GM11168 (cell line): ENCODE data around the gene AKNA.

ENCODE experiments used
- in situ Hi-C: fragments of 300-500 bp; cut with MboI; formaldehyde crosslinking; loops from one replicate; pipeline ENCODE4 v1.12.0; 2022; ENCODE audit warnings: low sequenced_read_pairs; ENCODE audit not compliant: unreplicated experiment

AKNA gene

GRCh38 chr9:114291886-114292590 lies 95.7 kb downstream of the AKNA start:
- in situ Hi-C loops, result loop anchor here (10.0 kb wide), 1 partner anchor 137 kb away; the partner anchor contains the start of gene COL27A1

GRCh38 chr9:114291064-114291474 lies 96.7 kb downstream of the AKNA start:
- in situ Hi-C loops, result loop anchor here (10.0 kb wide), 1 partner anchor 136 kb away; the partner anchor contains the start of gene COL27A1

- in situ Hi-C loops, result loop anchor here (10.0 kb wide), 1 partner anchor 136 kb away; the partner anchor contains the start of gene COL27A1
Observed at GRCh38 chr9:114290561-114290986, 97.2 kb downstream of the AKNA start.

DNA sequence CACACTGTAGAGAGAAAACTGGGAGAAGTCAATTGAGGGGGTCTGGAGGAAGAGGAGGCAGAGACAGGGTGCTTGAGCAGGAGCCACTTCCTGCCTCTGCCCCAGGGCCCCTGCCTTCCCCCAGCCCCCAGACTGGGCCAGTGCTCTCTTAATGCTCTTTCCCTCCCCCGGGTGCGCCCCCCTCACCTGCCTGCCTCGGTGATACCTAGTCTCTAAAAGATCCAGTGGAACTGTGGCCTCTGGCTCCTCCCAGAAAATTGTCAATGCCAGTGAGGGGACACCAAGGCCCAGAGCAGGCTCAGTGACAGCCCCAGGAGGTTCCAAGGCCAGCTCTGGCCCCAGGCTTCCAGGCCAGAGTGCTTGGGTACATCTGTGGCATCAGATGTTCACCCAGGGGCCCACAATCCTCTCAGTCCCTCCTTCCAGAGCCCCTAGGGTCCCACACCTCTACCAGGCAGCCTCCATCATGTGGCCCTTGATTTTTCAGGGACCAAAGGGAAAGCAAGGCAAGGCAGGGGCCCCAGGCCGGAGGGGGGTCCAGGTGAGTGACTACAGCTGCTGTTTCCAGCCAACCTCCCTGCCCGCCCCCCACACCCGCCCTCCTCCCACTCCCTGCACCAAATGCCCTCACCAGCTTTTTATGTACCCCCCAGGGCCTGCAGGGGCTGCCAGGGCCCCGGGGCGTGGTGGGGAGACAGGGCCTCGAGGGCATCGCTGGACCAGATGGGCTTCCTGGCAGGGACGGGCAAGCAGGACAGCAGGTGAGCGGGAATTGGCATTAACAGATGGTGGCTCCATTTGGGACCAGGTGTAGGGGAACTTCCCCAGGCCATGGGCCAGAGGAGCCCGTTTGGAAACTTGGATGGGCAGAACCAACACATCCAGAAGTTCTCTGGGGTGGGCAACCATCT lies 98.0 kb downstream of the AKNA start:
- in situ Hi-C loops, result loop anchor here (10.0 kb wide), 1 partner anchor 135 kb away; the partner anchor contains the start of gene COL27A1

DNA sequence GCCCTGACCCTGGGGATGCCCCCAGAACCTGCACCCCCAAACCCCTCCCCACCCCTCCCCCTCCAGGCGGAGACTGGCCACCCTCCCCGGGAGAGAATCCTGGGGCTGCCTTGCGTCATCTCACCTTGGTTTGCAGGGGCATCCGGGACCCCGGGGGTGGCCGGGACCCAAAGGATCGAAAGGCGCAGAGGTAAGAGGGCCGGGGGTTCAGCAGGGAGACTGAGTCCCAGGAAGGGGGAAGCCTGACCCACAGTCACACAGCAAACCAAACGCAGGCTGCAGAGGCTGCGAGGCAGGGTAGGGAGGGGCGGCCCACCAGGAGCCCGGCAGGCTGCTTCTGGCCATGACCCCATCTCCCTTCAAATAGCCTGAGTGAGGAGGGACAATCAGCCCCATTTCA lies 98.7 kb downstream of the AKNA start:
- in situ Hi-C loops, result no loop called here

GRCh38 chr9:114288193-114289091 lies 99.3 kb downstream of the AKNA start:
- in situ Hi-C loops, result no loop called here

DNA sequence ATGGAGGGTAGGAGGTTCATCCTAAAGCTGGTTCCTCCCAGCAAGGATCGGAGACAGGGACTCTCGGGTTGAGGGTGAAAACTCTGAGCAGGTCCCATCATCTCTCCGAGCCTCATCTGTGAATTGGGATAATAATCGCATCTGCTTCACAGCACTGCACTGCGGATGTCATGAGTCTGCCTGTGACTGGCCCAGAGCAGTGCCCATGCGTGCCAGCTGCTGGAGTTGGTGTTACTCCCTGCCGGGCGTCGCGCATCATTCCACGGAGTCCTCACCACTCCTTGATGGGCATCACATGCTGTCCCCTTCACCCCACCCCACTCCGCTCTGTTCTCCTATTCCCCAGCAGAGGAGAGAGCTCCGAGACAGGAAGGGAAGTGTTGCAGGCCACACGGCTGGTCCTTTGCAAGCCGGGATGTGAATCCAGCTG lies 100.0 kb downstream of the AKNA start:
- in situ Hi-C loops, result no loop called here

- in situ Hi-C loops, result no loop called here
Observed at GRCh38 chr9:114287001-114287762, 100.6 kb downstream of the AKNA start.

- in situ Hi-C loops, result no loop called here
Observed at GRCh38 chr9:114286146-114286679, 101.6 kb downstream of the AKNA start.

- in situ Hi-C loops, result no loop called here
Observed at GRCh38 chr9:114285166-114285867, 102.5 kb downstream of the AKNA start.

GRCh38 chr9:114284316-114285060 lies 103.3 kb downstream of the AKNA start:
- in situ Hi-C loops, result no loop called here
